OCI-LY7 (cell line): Measurements from ENCODE around the gene SPOCK1. TPM values are rescaled to one million over a fixed set of nuclear protein-coding genes. Genes with fewer than 3 reads are reported as not detected.

ENCODE experiments used
- BruUV-seq: library from RNA; stranded (reverse); fragments of 400-500 nt; replicated peaks from 2 replicates; lab custom pipeline; 2021; lab: Mats Ljungman, UMichigan
- CTCF ChIA-PET: fragments of 300-600 bp; sonication (Branson Sonifier 250); formaldehyde crosslinking; loops from one replicate; lab custom pipeline; 2022; ENCODE audit warnings: antibody characterized with exemption; ENCODE audit not compliant: unreplicated experiment; lab: Charles Lee
- POLR2A ChIA-PET: fragments of 300-600 bp; sonication (Branson Sonifier 250); formaldehyde crosslinking; loops from one replicate; lab custom pipeline; 2022; ENCODE audit warnings: antibody characterized with exemption; lab: Charles Lee
- DNase-seq: peaks from one replicate; pipeline ENCODE4 v3.0.0-alpha.2; 2015; ENCODE audit warnings: low spot score
- H2AFZ ChIP-seq: fragments of 200-600 bp; sonication (generic), shearing (Covaris generic); 2 replicates; pipeline ENCODE4 v1.6.1; 2014; ENCODE audit warnings: mild to moderate bottlenecking, antibody characterized with exemption, low read length, moderate library complexity
- H3K27ac ChIP-seq: fragments of 200-600 bp; sonication (generic); 2 replicates; pipeline ENCODE4 v1.5.1; 2014; ENCODE audit warnings: mixed run types, low read depth, mild to moderate bottlenecking, moderate library complexity, low read length, inconsistent platforms; ENCODE audit not compliant: poor library complexity, severe bottlenecking
- H3K36me3 ChIP-seq: fragments of 200-600 bp; sonication (generic); 2 replicates; pipeline ENCODE4 v1.6.1; 2014; ENCODE audit warnings: mild to moderate bottlenecking, antibody characterized with exemption, low read length, moderate library complexity, mixed read lengths; ENCODE audit not compliant: insufficient read depth
- H3K4me1 ChIP-seq: fragments of 200-600 bp; sonication (generic); 2 replicates; pipeline ENCODE4 v1.5.1; 2014; ENCODE audit warnings: mild to moderate bottlenecking, low read length; ENCODE audit not compliant: insufficient read depth, poor library complexity, severe bottlenecking
- H3K4me2 ChIP-seq: fragments of 200-600 bp; sonication (generic); 2 replicates; pipeline ENCODE4 v1.6.1; 2014; ENCODE audit warnings: mild to moderate bottlenecking, low read length
- H3K4me3 ChIP-seq: fragments of 200-600 bp; sonication (generic); 2 replicates; pipeline ENCODE4 v1.5.1; 2014; ENCODE audit warnings: mild to moderate bottlenecking, low read depth, low read length; ENCODE audit not compliant: poor library complexity, severe bottlenecking
- H3K79me2 ChIP-seq: fragments of 200-600 bp; sonication (generic); 2 replicates; pipeline ENCODE4 v1.6.1; 2016; ENCODE audit warnings: low read depth, mild to moderate bottlenecking, low read length, moderate library complexity, mixed read lengths; ENCODE audit not compliant: insufficient read depth
- H3K9me2 ChIP-seq: fragments of 200-600 bp; sonication (generic); 2 replicates; pipeline ENCODE4 v1.6.1; 2016; ENCODE audit warnings: mild to moderate bottlenecking, low read length, mixed read lengths; ENCODE audit not compliant: insufficient read depth
- H3K9me3 ChIP-seq: fragments of 200-600 bp; sonication (generic); 2 replicates; pipeline ENCODE4 v1.6.1; 2014; ENCODE audit warnings: mild to moderate bottlenecking, mixed run types, low read length, mixed read lengths
- H4K20me1 ChIP-seq: fragments of 200-600 bp; sonication (generic); 2 replicates; pipeline ENCODE4 v1.6.1; 2014; ENCODE audit warnings: mild to moderate bottlenecking, antibody characterized with exemption, low read length, moderate library complexity, mixed read lengths; ENCODE audit not compliant: insufficient read depth
- CTCF ChIP-seq: fragments of 200-600 bp; sonication (generic); conservative IDR thresholded peaks from 2 replicates; pipeline ENCODE4 v1.5.1; 2014; ENCODE audit warnings: mild to moderate bottlenecking, antibody characterized with exemption, low read length, moderate library complexity, mixed read lengths
- EZH2phosphoT487 ChIP-seq: fragments of 200-600 bp; sonication (generic); IDR thresholded peaks from 2 replicates; pipeline ENCODE4 v1.6.1; 2018; ENCODE audit warnings: low read depth, borderline replicate concordance, mild to moderate bottlenecking, mixed run types, antibody characterized with exemption, low read length, moderate library complexity, mixed read lengths
- intact Hi-C: fragments of 100-400 bp; cut with micrococcal nuclease; formaldehyde crosslinking; loops from one replicate; pipeline ENCODE4 v1.10.0; 2022; ENCODE audit not compliant: unreplicated experiment
- total RNA-seq, 2 experiments: library from RNA; depleted of rRNA in 1 of 2; stranded (reverse); fragments of >200 nt in 1 of 2; shearing (Covaris generic) in 1 of 2; gene quantifications; 2 replicates each; pipeline ENCODE4 v1.2.3, GENCODE V29; 2014 to 2022

SPOCK1 gene
- total RNA-seq, 2 experiments from 2014 or later, result 0.29 to 1.5 TPM

- H3K36me3 ChIP-seq, result no peaks in the 10 kb centered on the region
- intact Hi-C loops, result no loop called here
- H4K20me1 ChIP-seq, result no peaks in the 10 kb centered on the region
- TF ChIP-seq EZH2phosphoT487 (no peak), CTCF (no peak)
- H3K79me2 ChIP-seq, result no peaks in the 10 kb centered on the region
- no peak for DNase-seq
- ChIA-PET CTCF (interaction anchor here (0.7 to 1.0 kb wide), 2 partner anchors 132 to 415 kb away, joined by 3 read pairs; no protein-coding TSS in a partner anchor), POLR2A (interaction anchor here (0.8 to 1.5 kb wide), 3 partner anchors 15 to 148 kb away, joined by 3 to 4 read pairs (median 3); no protein-coding TSS in a partner anchor)
- H3K4me3 ChIP-seq, result no peak overlapping the region
- no peak overlapping the region for H3K27ac ChIP-seq
- H3K9me3 ChIP-seq, result no peaks in the 10 kb centered on the region
- H3K9me2 ChIP-seq, result no peaks in the 10 kb centered on the region
- no peaks in the 10 kb centered on the region for H3K4me1 ChIP-seq
- H3K4me2 ChIP-seq, result no peak overlapping the region
- no TSS peak for BruUV-seq
- no peak overlapping the region for H2AFZ ChIP-seq
Observed at GRCh38 chr5:137218471-137218870, 280.7 kb downstream of the SPOCK1 start.

DNA sequence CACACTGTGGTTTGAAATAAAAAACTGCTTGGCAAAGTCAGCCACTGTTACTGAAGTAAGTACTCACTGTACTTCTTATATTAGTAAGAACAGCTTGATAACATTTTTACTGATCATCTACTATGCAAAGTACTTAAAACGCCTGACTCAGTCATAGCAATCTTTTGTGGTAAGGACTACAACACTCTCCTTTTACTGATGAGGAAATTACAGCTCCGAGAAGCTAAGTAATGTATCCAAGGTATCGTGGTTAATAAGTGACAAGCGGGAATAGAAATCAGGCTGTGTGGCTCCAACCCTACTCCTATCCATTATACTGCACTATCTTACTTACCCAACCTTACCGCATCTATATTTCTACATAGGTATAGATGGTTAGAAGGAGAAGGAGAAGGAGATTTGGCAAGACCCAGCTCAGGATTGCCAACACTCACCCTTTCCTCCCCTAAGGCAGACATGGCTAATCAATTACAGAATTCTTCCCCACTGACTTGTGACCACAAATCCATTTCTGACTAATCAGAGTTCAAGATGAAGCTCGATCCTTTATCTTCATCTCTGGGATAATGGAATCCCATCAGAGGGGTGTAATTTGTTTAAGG, 281.4 kb downstream of the SPOCK1 start:
- ChIA-PET POLR2A (interaction anchor here (0.8 kb wide), 1 partner anchor 147 kb away, joined by 3 read pairs; no protein-coding TSS in a partner anchor), CTCF (interaction anchor here (1.0 kb wide), 1 partner anchor 414 kb away, joined by 3 read pairs; no protein-coding TSS in a partner anchor)
- H3K9me2 ChIP-seq, result no peaks in the 10 kb centered on the region
- no peak overlapping the region for H3K4me3 ChIP-seq
- no peak for TF ChIP-seq CTCF
- TF ChIP-seq EZH2phosphoT487, result no peak
- BruUV-seq, result no TSS peak
- H4K20me1 ChIP-seq, result no peaks in the 10 kb centered on the region
- no peak overlapping the region for H3K27ac ChIP-seq
- no peaks in the 10 kb centered on the region for H3K79me2 ChIP-seq
- H3K4me2 ChIP-seq, result no peak overlapping the region
- H2AFZ ChIP-seq, result no peak overlapping the region
- no peaks in the 10 kb centered on the region for H3K9me3 ChIP-seq
- intact Hi-C loops, result no loop called here
- no peaks in the 10 kb centered on the region for H3K36me3 ChIP-seq
- H3K4me1 ChIP-seq, result no peaks in the 10 kb centered on the region
- DNase-seq, result no peak

DNA sequence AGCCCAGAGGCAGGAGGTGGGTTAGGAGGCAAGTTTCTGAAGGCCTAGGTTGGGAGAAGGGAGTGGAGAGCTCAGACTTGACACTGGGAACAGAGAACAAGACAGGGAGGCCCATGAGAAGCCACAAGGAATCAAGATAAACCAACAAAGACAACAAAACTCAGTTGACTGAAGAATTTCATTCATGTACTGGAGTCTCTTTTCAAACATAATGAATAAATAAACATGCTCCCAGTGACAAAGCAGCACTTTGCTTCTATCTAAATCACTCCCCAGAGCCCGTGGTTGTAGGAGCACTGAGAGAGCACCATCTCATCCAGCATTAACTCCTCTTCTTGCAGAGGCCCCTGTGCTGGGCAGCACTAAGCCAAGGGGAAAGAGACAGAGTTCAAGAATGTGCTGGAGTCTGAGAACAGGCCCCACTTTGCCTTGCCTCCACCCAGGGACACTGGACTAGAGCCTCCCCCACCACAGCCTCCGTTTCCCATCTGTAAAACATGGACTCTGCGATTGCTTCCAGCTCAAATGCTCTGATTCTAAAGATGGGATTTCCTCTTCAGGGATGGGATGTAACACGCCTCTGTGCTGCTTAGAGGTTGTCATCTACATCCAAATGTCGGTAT, 282.0 kb downstream of the SPOCK1 start:
- ChIA-PET CTCF (no interaction called here), POLR2A (no interaction called here)
- H3K36me3 ChIP-seq, result no peaks in the 10 kb centered on the region
- intact Hi-C loops, result no loop called here
- no peaks in the 10 kb centered on the region for H3K4me1 ChIP-seq
- no peaks in the 10 kb centered on the region for H3K79me2 ChIP-seq
- no peaks in the 10 kb centered on the region for H4K20me1 ChIP-seq
- H3K27ac ChIP-seq, result no peak overlapping the region
- H3K9me2 ChIP-seq, result no peaks in the 10 kb centered on the region
- no peak overlapping the region for H2AFZ ChIP-seq
- DNase-seq, result no peak
- TF ChIP-seq CTCF, result no peak
- no peak for TF ChIP-seq EZH2phosphoT487
- no peak overlapping the region for H3K4me2 ChIP-seq
- H3K9me3 ChIP-seq, result no peaks in the 10 kb centered on the region
- BruUV-seq, result no TSS peak
- no peak overlapping the region for H3K4me3 ChIP-seq
